GM21528 (cell line): ENCODE results near the gene SELENOS.
"Not testable (repeated sequence)": the region's sequence is repeated elsewhere in the genome, so short reads cannot be mapped to it uniquely, and the experiment has no call there.

Source experiments
- ATAC-seq: cut with Tn5 transposase; IDR thresholded peaks from one replicate; pipeline ENCODE4 v1.9.1; 2021; ENCODE audit warnings: mild to moderate bottlenecking, moderate library complexity; ENCODE audit not compliant: unreplicated experiment, low FRiP score

Gene SELENOS

DNA sequence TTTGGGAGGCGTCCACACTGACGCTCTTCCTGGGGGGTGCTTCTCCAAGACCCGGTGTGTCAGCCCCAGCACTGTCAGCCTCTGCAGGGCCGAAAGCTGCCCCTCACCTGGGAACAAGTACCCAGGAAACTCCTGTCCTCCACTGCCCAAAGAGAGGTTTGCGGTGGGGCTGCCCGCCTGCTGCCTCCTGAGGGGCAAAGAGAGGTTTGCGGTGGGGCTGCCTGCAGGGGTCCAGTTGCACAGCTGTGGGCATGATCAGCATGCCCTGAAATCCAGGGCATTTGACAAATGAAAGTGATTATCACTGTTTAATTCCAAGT is 32.8 kb upstream of the SELENOS start:
- no peak for ATAC-seq

GRCh38 chr15:101309436-101310160 is 32.3 kb upstream of the SELENOS start:
- ATAC-seq: no peak

GRCh38 chr15:101308604-101309435 is 31.5 kb upstream of the SELENOS start:
- ATAC-seq: no peak

DNA sequence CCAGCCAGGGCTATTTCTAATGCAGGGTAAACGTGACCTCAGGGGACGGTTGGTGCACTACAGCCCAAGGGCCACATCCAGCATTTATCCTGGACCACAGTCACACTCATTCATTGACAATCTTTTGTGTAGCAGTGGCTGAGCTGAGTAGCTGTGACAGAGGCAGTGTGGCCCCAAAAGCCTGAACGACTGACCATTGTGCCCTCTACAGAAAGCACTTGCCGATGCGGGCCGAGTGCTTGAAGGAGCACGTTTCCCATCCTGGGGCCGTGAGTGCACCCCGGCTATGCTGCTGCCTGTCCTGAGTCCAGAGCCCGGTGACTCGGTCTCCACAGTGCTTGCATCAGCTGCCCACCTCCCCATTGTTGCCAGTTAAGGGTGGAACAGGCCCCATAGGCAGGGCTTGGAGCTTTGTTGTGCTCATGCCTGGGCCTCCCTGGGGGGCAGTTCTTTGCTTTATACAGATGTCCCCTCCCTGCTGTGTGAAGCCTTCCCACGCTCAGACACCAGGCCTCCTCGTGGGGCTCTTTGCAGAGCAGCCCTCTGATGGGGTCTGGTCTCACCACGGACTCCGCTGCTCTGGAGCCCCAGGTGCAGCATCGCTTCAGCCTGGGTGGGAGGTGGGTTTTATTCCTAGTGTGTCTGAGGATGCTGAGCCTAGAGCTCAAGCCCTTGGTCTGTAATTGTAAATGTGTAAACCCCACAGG is 30.8 kb upstream of the SELENOS start:
- ATAC-seq: no peak

DNA sequence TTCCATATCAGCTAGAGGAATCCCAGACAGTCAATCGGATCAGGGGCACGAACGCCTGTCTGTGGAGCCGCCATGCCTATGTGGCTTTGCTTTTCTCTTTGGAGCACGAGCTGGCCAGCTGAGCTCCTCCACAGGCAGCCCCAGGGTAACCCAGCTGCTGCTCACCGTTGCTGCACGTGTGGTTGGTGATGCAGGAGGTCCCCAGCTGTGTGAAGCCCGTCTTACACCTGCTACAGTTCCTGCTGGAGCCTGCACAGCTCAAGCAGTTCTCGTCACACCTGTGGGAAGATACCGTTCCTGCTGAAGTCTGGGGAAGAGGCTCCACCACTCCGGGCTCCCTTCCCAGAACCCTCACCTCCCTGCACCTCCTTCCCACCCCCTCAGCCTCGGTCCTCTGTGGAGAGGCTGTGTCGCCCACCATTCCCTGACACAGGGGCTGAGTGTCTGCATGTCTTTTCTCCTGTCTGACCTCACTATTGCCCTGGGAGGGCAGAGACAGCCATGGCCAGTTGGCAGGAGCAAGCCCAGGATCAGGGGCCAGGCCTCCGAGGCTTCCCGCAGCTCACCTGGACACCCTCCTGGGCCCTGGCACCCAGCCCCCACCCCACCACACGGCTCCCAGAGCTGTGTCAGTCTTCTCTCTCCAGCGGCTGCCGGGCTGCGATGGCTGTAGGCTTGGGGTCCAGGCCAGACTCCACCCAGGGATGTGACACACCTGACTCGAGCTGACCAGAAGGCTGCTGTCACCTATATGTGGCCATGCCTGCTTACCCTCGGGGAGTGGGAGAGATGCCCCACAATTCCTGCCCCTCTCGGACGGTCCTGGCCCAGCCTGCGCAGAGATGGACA is 30.0 kb upstream of the SELENOS start:
- no peak for ATAC-seq

DNA sequence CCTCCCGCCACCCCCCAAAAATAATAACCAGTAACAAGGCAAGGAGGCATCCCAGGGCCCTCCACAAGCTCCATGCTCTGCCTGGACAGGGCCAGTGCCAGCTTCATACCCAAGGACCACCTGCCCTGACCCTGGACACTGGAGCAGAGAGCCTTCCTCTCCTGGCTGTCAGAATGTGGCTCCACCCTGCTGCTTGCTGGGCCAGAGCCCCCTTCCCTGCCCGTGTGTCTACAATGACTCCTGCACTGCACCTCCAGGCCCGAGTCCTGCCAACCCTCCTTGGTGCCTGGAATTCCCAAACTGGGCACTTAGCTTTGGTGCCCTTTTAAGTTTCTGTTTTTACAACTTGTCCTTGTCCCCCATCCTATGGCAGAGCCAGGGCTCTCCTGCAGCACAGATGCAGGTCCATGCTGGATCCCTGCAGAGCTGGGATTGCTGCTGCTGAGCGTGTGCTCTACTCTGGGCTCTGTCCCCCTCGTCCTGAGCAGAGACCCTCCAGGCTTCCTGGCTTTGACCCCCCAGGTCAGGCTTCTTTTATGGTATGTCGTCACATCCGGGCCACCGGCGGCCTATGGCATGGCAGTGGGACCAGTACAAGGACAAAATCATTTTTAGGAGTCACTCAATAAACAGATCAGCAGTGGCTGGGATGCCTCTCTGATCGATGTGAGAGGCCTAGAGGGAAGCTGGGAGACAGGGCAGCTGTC is 29.2 kb upstream of the SELENOS start:
- no peak for ATAC-seq

DNA sequence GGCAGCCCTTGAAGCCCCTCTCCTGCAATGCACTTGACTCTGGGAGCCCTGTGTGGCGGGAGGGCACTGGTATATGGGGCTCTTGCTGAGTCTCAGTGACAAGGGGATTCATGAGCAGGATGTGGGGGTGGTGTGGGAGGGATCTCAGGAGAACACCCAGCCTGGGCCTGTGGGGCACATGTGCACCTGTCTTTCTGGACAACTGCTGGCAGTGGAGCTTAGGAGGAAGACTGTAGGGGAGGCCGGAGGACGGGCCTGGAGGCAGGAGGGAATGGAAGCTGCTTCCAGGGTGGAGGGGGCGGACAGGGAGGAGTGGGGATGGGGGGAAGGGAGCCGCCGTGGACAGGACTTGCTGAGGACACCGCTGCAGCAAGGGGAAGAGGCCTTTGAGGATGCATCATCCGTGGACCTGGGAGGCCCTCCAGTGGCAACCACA is 28.6 kb upstream of the SELENOS start:
- no peak for ATAC-seq

DNA sequence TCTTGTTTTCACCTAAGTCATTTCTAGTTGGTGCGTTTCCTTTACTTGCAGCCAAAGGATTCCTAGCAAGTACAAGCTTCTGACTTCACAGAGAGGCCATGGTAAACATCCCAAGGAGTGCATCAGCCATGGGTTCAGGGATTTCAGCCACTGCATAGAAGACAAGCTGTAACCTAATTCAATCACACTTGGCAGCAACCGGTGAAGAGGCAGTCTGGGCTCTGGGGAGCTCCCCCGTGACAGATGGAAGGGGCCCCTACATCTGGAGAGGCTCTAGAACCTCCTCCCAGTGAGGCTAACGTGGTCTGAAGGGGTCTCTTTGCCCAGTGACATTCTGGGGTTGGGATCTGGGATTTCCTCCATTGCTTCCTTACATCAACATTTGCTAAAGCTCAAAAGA is 26.1 kb upstream of the SELENOS start:
- ATAC-seq: no peak

- ATAC-seq: no peak
These were observed 19.4 kb upstream of the SELENOS start for GRCh38 chr15:101296418-101297405.

DNA sequence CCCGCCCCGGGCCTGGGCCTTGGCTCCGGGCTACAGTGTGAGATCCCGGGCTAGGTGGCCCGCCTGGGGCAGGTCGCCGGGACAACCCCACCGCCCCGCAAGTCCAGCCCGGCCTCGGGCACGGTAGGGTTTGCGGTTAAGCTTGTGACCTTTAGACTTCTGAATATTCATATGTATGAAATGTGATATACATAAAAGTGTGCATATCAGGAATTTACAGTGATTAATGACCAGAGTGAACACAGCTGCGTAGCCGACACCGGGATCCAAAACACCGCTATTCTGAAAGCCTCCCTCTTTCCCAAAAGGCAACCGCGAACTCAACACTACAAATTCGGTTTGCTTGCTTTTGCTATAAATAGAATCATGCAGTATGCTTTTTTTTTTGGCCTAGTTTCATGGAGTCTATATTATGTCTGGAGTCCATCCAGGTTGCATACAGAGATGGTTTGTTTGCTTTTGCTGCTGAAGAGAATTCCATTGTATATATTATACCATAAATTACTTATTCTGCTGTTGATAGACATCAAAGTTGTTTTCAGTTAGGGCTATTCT is 18.4 kb upstream of the SELENOS start:
- ATAC-seq: no peak

DNA sequence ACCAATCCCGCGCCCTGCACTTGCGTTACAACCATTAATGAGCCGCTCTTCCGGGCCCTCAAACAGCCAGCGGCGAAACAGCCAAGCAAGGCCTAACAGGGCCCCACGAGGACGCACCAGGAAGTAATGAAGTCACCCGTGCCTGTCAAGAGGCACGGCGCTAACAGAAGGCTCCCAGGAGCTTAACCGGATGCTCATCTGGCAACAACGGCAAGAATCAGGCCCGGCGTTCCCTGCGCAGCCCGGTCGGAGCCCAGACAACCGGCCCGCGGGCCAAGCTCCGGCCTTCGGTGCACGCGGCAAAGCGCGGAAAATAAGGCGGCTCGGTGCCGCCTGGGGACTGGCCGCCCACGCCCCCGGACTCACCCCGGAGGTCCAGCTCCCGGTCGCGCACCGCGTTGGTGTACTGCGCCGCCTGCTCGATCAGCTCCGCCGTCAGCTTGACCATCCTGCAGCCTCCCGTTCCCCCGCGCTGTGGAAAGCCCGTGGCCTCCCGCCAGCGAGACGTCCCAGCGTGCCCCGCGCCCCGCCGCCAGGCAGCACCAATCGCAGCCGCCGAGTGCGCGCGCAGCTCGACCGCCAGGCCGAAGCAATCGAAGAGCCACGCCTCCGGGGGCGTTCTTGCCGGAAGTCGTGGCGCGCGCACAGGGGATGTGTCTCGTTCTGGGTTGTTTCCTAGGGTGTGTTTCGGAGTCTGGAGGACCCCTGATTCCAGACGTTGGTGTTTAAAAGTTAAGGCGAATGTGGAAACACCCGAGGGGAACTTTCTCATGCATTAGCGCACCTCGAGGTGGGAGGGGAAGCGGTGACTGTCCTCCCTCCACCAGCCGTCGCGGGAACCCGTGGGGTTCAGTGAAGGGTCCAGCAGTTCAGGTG is 17.7 kb upstream of the SELENOS start, which contains the start of gene SNRPA1:
Gene SNRPA1 (minus strand): TSS at position 518 of the 876 bp plus-strand sequence. CDS start 70 bp downstream, at position 448.
- ATAC-seq: peak; percentile 83

- no peak for ATAC-seq
These were observed 15.8 kb upstream of the SELENOS start for GRCh38 chr15:101293122-101293521.

- ATAC-seq: no peak
These were observed 11.7 kb upstream of the SELENOS start for GRCh38 chr15:101288905-101289513.

DNA sequence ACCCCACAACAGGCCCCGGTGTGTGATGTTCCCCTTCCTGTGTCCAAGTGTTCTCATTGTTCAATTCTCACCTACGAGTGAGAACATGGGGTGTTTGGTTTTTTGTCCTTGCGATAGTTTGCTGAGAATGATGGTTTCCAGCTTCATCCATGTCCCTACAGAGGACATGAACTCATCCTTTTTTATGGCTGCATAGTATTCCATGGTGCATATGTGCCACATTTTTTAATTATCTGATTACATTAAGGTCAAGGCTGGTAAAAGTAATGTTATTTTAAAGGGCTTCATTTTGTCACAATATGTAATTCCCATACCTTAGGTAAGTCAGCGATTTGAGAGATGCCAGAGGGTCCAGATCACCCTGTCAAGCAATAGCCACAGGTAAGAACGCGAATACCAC is 10.1 kb upstream of the SELENOS start:
- not testable (repeated sequence) for ATAC-seq

GRCh38 chr15:101286471-101287114 is 9.3 kb upstream of the SELENOS start:
- ATAC-seq: no peak

GRCh38 chr15:101283931-101284330 is 6.6 kb upstream of the SELENOS start:
- no peak for ATAC-seq
